ENCODE measurements around the gene CLDN9.
"Not testable (repeated sequence)": the region's sequence is repeated elsewhere in the genome, so short reads cannot be mapped to it uniquely, and the experiment has no call there.

The CLDN9 gene

DNA sequence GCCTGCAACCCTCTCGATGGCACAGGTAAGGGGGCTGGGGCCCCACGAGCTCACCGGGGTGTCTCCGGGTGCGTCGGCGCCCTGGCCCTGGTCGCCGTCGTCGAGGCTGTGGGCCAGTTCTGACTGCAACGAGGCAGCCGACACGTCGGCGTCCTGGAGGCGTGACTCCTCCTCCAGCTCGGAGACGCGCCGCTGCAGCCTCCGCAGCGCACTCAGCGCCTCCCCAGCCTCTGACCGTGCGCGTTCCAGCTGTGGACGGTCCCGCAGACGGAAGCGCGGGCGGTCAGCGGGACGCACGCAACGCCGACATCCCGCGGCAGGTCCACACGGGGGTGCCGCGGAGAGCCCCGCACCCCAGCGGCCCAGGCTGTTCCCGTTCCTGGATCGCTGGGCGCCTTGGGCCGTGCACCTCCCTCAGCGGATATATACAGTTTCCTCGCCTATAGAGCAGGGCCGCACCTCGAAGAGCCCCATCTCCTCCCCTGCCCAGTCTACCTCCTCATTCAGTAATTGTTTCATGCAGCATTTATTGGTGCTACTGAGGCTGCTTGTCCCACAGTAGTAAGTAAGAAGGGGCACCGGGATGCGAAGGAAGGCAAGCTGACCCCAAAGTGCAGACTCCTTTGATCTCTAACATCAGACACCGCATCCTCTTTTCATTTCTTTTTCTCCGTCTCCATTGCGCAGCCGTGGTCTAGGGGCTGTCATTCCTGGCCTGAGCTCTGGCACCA, 16.9 kb downstream of the CLDN9 start:
- DNase-seq: no peak

DNA sequence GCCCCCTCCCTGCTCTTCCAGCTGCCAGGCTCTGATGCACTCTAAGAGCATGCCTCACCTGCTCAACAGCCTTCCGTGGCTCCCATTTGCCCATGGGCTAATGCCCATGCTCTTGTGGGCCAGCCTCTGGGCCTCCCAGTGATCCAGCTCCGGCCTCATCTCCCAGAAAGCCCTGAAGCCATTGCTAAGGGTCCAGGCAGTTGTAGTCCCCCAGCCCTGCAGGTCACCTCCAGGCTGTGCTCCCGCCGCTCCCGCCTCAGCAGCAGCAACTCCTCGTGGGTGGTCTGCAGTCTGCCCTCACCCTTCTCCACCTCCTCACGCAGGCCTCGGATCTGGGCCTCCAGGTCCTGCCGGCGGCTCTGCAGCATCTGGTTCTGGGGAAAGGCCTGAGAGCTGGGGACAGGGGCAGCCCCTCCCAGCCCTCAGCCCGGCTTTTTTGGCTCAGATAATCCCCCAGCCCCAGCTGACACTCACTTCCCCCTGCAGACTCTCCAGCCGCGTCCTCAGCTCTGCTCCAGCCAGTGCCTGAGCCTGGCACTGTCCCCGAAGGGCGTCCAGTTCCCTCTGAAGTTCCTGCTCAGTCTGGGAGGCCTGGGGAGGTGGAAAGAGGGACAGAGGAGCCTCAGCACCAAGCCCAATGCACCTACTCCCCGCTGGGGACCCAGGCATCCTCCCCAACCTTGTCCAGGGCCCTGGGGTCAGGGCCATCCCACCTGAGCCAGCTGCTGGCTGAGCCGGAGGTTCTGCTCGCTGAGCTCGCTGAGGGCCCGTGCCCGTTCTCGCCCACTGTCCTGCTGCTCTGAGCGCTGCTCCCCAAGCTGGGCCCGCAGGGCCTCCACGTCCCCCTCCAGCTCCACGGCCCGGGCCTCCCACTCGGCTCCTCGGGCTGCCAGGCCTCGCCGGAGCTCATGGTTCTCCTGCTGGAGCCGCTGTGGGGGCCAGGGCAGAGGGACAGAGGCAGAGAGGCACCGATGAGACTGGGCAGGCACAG, 17.8 kb downstream of the CLDN9 start:
- no peak for DNase-seq

DNA sequence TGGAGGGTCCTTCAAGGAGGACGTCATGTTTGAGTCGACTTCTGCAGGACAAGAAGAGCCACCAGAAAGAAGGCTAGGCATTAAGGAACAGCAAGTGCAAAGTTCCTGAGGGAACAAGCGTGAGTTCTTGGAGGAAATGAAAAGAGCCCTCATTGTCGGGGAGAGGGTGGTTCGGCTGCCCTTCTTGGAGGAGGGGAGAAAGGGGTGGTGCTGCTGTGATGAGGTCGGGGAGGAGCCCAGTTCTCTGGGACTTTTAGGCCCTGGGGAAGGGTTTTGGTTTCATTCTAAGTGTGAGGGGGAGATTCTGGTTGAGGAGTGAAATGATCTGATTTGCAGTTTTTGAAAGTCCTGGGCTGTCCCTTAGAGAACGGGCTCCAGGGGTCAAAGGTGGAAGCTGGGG, 19.9 kb downstream of the CLDN9 start:
- no peak for DNase-seq

DNA sequence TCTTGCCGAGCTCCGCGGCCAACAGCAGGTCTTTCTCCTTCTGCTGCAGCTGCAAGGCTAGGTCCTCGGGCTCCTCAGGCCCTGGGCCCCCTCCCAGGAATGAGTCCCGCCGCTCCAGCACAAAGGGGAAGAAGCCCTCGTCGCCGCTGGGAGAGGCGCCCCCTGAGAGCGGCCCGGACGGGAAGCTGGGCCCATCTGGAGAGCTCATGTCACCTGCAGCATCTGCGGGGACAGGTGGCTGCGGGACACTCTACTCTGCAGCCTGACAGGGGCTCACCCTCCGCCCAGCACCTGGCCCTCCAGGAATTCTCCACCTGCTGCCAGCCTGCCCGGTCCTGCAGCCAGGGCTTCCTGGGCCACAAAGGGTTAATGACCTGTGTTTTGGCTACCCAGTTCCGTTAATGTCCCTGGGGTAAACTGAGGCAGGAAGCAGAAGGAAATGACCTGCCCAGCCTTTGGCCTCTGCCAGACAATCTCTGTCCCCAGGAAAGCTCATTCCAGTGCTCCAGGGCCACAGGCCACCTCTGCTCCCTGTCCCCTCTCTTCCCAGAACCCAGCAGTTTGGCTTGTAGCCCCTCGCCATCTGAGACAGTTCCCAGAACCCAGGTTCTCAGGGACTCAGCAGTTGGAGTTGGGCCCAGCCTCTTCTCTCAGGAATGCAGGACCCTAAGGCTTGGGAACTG, 22.7 kb downstream of the CLDN9 start:
- no peak for DNase-seq

DNA sequence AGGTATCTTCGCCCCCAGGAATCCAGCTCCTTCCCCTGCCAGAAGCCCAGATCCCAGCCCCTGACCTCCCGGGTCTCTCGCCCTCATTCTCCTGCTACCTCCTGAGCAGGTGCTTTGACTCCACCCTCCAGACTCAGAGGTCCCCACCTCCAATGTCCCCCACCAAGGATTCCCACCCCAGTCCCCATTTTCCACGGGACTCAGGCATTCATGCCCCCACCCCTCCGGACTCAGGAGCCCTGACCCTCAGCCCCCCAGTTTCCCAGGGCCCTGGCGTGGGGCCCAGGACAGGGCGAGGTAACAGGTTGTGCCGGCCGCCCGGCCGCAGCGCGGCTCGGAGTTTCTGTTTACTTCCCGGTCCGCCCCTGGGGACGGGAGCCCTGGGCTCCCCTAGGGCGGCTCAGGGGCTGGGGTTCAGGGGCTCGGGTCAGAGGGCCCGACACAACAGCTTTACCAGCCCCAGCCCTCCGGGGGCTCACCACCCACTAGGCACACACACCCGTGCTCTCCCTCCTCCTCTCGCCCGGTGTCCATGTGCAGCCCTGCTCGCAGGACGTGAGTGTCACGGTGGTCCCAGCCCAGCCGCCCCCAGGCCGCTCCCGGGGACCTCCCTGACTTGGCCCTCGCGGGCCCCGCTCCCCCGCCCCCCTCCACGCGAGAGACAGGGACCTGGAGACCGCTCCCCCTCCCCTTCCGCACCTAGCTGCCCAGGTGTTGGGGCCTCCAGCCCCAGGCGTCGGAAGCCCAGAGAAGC, 23.4 kb downstream of the CLDN9 start:
- DNase-seq: no peak

DNA sequence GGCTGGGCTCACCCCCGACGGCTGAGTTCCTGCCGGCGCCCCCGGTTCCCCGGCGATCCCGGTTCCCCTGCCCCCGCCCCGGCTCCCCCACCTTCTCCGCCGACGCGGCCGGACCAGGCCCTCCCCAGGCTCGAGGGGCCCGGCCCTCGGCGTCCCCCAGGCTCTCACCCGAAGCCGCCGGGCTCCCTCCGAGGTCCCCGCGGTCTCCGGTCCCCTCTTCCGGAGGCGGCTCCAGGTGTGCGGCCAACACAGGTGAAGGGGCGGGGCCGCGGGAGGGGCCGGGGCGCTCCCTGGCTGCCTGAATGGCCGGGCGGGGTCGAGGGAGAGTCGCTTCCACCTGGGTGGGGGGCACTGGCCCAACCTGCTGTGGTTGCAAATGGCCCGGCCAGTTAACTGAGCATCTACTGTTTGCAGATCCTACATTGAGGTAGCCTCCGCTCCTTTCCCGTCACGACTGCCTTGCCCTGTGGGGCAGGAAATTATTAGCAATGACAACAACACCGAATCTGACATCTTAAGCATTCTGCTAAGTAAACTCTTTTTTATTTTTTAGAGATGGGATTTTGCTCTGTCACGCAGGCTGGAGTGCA, 24.1 kb downstream of the CLDN9 start, which contains the start of gene BICDL2:
Gene BICDL2, minus strand, starts transcription at position 219 of the 590 bp plus-strand sequence. CDS start 1,448 bp downstream, outside the sequence.
- DNase-seq: no peak

DNA sequence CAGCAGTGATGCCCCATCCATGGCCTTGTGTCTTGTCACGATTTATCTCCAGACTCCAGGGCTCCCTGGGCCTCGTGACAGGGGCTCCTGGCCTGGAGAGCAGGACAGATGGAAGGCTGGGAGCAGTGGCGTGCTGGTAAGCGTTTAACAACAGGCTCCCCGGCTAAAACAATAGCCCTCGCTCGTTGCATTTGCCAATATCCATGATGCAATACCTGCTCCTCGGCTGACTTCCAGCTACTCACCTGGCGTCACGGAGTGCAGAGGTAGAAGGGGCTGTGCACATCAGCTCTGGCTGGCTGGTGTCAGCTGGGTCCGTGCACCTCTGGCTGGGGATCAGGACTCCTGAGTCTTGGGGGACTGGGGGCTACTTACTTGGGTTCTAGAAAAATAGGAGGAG, 25.5 kb downstream of the CLDN9 start:
- no peak for DNase-seq

DNA sequence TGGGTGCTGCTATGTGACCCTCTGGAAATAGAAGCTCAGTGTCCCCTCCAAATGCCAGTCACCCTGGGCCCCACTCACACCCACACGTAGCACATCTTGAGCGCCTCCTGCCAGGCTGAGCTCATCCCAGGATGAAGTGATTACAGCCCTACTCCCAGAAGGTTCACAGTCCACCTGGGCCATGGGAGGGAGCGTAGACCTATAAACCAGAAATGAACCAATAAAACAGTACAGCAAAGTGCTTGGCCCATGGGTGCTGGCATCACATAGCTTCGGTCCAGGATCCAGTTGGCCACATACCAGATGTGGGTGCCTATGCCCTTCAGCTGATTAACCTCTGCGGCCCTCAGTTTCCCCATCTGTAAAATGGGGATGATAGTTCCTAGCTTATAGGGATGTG, 26.2 kb downstream of the CLDN9 start:
- DNase-seq: no peak

DNA sequence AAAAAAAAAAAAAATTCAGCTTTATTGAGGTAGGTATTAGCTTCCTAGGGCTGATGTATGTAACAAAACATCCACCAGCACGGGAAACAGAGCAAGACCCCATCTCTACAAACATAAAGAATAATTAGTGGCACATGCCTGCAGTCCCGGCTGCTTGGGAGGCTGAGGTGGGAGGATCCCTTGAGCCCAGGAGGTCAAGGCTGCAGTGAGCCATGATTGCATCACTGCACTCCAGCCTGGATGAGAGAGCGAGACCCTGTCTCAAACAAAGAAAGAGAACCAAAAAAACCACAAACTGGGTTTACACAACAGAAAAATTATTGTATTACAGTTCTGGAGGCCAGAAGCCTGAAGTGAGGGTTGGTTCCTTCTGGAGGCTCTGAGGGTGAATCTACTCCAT, 29.7 kb downstream of the CLDN9 start:
- no peak for DNase-seq

DNA sequence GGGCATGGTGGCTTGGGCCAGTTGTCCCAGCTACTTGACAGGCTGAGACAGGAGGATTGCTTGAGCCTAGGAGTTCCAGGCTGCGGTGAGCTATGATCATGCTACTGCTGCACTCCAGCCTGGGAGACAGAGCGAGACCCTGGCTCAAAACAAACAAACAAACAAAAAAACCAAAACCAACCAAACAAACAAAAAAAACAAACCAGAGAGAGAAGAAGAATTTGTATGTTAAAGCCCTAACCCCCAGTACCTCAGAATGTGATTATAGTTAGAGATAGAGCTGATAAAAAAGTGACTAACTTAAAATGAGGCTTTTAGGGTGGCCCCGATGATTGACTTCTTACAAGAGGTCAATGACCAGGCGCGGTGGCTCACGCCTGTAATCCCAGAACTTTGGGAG, 32.0 kb downstream of the CLDN9 start:
- DNase-seq: no peak

DNA sequence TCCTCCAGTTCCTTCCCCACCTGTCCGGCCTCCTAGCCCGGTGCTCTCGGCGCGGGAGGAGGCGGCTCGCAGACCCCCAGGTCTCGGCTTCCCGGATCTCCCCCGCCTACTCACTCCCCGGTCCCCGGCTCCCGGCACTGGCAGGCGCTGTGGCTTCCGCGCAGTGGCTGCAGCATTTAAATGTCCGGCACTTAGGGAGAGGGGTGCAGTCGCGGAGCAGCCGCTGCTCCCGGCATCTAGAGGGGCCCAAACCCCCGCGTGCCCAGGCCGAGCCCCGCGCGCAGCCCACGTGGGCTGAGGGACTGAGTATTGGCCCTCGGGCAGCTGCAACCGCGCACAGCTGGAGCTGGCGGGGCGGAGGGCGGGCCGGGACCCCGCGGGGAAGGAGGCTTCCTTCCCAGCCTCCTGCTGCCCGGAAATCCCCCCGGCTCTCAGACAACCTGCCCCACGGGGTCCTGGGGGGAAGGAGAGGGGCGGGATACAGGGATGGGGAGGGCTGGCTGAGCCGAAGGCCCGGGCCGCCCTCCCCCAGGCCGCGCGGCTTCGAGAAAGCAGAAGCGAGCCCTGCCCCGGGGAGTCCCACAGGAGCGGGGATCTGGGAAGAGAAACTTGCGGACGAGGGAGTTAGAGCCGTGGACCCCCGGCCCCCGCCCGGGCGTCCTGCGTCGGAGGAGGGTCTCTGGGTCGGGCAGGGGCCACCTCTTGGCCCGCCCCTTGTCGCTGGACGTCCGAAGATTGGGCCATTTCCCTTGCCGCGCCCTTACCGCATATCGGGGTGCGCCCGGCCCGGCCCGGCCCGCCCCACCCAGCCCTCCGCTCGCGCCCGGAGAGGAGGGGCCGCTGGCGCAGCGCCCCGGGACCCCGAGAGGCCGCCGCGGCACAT, 33.3 kb downstream of the CLDN9 start, which contains the start of gene MMP25:
Gene MMP25, plus strand, starts transcription at position 804 of the 883 bp plus-strand sequence. CDS start 357 bp downstream, outside the sequence.
- DNase-seq: peak in 1 of 51 donors; percentile 6

DNA sequence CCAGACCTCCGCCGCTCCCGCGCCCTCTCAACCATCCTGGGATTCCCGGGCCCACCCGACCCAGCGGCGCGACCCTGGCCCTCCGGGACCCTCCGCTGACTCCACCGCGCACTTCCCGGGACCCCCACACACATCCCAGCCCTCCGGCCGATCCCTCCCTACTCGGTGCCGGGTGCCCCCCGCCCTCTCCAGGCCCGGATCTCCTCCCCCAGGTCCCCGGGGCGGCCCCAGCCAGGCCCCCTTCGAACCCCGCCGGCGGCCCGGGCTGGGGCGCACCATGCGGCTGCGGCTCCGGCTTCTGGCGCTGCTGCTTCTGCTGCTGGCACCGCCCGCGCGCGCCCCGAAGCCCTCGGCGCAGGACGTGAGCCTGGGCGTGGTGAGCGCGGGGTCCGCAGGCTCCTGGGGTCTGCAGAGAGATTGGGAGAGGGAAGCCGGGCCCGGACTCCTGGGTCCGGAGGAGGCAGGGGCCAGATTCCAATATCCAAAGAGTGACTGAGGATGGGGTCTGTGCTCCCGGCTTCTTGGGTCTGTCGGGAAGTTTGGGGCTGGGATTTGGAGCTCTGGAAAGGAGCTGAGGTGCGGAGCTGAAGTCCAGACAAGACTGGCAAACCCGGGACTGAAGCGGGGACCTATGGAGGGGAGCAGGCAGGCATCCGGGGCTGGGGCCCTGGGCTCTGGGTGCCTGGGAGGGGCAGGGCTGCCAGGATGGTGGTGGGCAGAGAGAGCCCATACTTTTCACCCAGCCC, 34.1 kb downstream of the CLDN9 start:
- no peak for DNase-seq

DNA sequence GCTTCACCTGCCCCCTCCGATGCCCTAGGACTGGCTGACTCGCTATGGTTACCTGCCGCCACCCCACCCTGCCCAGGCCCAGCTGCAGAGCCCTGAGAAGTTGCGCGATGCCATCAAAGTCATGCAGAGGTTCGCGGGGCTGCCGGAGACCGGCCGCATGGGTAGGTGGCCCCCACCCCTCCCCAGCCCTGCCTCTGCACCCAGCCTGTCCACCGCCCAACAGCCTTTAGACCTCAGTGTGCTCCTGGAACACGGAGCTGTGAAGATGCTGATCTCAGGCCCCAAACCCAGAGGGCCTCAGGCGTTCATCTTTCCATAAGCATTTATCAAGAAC, 34.6 kb downstream of the CLDN9 start:
- DNase-seq: no peak

DNA sequence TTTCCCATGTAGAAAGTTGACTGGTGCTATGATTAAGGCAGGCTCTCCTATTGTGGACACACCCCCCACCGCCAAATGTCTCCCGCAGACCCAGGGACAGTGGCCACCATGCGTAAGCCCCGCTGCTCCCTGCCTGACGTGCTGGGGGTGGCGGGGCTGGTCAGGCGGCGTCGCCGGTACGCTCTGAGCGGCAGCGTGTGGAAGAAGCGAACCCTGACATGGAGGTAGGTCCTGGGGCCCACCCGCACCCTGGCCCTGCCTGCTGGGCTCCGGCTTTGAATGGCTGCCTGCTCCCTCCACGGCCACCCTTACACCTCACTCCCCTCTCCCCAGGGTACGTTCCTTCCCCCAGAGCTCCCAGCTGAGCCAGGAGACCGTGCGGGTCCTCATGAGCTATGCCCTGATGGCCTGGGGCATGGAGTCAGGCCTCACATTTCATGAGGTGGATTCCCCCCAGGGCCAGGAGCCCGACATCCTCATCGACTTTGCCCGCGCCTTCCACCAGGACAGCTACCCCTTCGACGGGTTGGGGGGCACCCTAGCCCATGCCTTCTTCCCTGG, 37.3 kb downstream of the CLDN9 start:
- no peak for DNase-seq

DNA sequence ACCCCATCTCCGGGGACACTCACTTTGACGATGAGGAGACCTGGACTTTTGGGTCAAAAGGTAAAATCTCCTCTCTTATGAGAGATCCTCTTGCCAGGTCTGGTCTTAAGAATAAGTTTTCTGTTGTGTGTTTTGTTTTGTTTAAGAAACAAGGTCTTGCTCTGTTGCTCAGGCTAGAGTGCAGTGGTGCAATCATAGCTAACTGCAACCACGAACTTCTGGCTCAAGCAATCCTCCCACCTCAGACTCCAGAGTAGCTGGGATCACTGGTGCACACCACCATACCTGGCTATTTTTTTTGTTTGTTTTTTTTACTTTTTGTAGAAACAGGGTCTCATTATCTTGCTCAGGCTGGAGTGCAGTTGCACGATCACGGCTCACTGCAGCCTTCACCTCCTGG, 37.8 kb downstream of the CLDN9 start:
- no peak for DNase-seq

DNA sequence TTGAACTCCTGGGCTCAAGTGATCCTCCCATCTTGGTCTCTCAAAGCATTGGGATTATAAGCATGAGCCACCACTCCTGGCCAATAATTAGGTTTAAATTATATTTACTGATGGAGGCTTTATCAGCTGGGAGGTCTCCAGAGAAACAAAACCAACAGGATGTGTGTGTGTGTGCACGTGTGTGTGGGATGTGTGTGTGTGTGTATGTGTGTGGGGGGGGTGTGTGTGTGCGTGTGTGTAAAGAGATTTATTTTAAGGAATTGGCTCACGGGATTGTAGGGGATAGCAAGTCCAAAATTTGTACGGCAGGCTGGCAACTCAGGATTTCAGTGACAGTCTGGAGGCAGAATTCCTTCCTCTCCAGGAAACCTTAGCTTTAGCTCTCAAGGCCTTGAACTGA, 38.3 kb downstream of the CLDN9 start:
- no peak for DNase-seq

DNA sequence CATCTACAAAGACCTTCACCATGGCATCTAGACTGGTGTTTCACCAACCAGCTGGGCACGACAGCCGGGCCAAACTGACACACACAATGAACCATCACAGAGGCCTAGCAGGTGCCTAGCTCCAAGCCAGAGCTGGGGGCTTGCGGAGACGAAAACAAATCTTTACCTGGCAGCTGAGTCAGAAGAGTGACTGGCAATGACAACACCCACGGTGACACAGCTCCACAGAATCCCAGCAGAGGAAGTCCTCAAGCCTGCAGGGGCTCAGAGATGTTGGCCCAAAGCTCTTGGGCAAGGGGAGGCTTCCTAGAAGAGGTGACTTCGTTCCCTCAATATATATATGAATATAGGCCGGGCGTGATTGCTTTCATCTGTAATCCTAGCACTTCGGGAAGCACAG, 38.8 kb downstream of the CLDN9 start:
- DNase-seq: no peak

DNA sequence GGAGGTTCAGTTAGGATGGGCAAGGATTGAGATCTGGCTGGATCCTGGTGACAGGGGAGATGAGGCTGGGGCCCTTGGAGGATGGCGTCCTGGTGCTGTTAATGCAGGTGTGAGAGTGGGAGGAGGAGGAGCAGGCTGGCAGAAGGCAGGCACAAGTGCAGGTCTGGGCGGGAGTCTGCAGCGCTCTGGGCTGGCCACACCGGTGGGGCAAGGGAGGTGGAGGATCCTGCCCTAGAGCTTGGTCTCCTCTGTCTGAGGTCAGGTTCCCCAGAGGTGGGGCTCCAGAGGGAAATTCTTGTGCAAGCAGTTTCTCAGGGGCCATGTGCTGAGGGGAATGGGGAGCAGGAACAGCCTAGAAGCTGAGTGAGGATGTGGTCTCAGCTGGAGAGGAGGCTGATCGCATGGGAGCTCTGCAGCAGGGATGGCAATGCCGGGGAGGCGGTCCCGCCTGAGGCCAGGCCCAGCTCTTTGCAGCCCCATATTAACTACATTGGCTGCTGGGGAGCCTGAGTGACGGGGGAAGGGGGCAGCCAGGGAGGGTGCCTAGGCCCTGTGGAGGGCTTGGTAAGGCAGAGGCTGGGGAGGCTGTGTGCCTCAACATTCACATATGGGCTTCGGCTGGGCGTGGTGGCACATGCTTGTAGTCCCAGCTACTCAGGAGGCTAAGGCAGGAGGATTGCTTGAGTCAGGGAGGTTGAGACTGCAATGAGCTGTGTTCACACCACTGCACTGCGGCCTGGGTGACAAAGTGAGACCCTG, 40.0 kb downstream of the CLDN9 start:
- not testable (repeated sequence) for DNase-seq

All from hypothalamus (tissue), 51 donors.